Stomach (tissue), 4 donors: ENCODE results near the gene LHFPL4.

Experiments
- CTCF ChIP-seq, 7 experiments: fragments of 450-650 bp in 4 of 7; fragments of 200-600 bp in 3 of 7; sonication (generic) in 3 of 7; IDR thresholded peaks; one replicate each; pipeline ENCODE4 v1.5.1; 2016 to 2019; ENCODE audit warnings: antibody characterized with exemption in 7 of 7, control low read depth in 2 of 7, mild to moderate bottlenecking in 1 of 7
- POLR2A ChIP-seq, 4 donors: fragments of 450-650 bp; IDR thresholded peaks; one replicate each; pipeline ENCODE4 v1.6.1; 2016; ENCODE audit warnings: antibody characterized with exemption in 4 of 4, control low read depth in 2 of 4, mild to moderate bottlenecking in 1 of 4, moderate library complexity in 1 of 4
- POLR2AphosphoS5 ChIP-seq, 3 donors: sonication (generic); formaldehyde crosslinking; IDR thresholded peaks; one replicate each; pipeline ENCODE4 v1.6.1; 2016; ENCODE audit warnings: antibody characterized with exemption in 3 of 3

GRCh38 chr3:9552252-9552999, 1.2 kb downstream of the LHFPL4 start:
- TF ChIP-seq POLR2AphosphoS5 (IDR thresholded peaks at IDR 0.05) (no peak), POLR2A (IDR thresholded peaks at IDR 0.05) (no peak), CTCF (IDR thresholded peaks at IDR 0.05) (no peak)
